Stimulated activated CD4-positive, alpha-beta T cell treated with anti-CD3 and anti-CD28 coated beads, Interleukin-2, amount 100 ng/mL, for 48 hours (primary cell): ENCODE measurements around the gene CYP2J2.
A peak's percentile ranks its signal among the peaks of the same experiment; 100 is the strongest.
"Not testable (repeated sequence)": the region's sequence is repeated elsewhere in the genome, so short reads cannot be mapped to it uniquely, and the experiment has no call there.

Source experiments
- DNase-seq, 2 donors: peaks; one replicate each; pipeline ENCODE4 v3.0.0-alpha.2; 2020

The CYP2J2 gene

DNA sequence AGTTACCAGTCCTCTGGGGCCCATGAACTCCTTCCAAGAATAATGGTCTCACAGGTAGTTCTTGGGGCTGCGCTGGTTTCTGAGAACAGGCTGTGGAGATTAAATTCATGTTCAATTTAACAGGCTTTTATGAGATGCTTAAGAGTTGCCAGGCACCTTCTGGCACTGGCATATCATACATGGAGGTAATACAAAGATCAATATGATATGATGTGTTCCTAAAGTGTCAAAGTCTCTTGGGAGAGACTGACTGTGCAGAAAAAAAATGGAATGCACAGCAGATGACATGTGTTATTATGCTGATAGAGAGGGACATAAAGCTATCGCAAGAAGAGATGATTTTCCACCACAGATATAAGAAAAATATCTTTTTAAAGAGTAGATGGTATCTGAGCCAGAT, 6.8 kb downstream of the CYP2J2 start:
- DNase-seq, result no peak

- DNase-seq, result no peak
Observed at GRCh38 chr1:59917785-59918180, 8.8 kb downstream of the CYP2J2 start.

GRCh38 chr1:59917026-59917784, 9.4 kb downstream of the CYP2J2 start:
- no peak for DNase-seq

DNA sequence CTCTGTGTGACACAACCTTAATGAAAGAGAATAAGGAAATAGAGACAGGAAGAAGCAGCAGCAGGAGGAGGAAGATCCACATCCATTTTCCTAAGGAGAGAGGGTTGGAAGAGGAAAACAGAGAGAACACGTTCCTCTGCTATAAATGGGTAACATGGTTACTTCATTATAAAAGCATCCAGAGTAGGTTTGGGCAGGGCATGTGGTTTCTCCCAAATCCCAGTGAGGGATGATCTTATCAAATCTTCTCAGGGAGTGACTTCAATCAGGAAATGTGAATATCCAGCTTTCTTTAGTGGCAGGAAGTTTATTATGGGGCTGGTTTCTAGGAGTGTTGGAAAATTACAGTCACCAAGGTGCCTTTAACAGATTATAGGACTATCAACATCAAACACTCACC, 11.1 kb downstream of the CYP2J2 start:
- DNase-seq, result no peak

GRCh38 chr1:59914791-59915286, 11.7 kb downstream of the CYP2J2 start:
- not testable (repeated sequence) for DNase-seq

DNA sequence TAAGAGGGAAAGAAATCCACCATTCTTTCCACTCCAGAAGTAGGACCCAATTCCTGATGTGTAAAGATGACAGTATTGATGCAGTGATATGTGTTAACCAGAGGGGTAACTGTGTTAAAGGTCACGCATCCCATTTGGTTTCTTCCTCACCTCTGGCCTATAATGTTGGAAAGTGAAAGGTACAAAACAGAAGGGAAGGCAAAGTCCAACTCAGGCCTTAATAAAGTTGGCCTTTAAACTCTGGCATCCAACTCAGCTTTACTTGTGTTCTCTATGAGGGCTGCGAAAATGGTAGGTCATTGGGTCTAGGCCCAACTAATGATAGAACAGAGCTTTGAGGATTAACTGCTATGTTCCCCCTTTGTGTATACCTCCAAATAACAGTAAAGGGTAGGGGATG, 17.9 kb downstream of the CYP2J2 start:
- no peak for DNase-seq

DNA sequence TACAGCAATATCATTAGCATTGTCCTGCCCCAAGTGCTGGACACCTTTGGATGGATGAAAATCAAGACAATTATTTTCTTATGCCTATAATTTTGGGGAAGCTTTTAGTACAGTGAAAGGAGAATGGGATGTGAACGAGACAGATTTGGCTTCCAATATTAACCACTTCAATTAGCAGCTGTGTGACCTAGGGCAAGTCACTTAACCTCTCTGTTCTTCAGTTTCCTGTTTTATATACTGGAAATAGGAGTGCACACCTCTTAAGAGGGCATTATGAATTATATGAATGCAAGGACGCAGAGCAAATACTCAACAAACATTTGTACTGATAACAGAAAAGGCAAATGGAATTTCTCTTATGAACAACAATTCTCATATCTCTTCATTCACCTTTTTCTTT, 18.5 kb downstream of the CYP2J2 start:
- no peak for DNase-seq

- no peak for DNase-seq
Observed at GRCh38 chr1:59906931-59907330, 19.6 kb downstream of the CYP2J2 start.

DNA sequence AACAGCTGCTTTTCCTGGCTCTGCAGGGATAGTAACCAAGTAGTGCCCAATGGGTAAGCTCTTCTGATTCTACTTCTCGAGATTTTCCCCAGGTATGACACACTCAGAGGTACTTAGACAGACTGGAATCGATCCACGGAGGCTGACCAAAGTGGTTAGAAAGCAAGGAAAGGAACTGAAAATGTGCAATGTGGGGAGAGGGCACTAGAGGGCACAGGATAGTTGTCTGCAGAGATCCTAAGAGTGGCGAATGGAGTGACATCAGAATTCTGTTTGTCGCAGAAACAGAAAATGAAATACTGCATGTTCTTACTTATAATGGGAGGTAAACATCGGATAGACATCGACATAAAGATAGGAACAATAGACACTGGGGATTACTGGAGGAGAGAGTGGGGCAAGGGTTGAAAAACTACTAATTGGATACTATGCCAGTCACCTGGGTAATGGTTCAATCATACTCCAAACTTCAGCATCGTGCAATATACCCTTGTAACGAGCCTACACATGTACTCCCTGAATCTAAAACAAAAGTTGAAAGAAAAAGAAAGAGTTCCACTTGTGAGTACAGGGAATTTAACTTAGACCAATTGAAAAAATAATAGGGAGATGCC, 23.3 kb downstream of the CYP2J2 start:
- DNase-seq, result no peak

GRCh38 chr1:59901770-59902388, 24.7 kb downstream of the CYP2J2 start:
- no peak for DNase-seq

GRCh38 chr1:59900640-59901039, 25.9 kb downstream of the CYP2J2 start:
- DNase-seq, result no peak

DNA sequence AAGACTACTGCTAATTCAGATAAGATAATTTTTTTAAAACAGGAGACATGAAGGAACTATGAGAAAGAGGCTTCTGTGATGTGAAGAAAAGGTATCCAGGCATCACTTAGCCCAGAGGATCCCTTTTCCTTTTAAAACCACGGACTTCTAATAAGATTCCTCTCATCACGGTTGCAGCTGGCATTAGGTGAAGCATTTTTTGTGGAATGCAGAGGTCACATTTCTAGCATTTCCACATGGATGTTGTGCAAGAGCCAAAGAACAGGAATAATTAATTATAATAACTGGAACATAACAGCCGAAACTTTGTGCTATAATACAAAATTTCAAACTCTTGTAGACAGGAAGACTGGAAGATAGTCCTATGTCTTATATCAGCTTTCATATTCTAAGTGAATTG, 27.6 kb downstream of the CYP2J2 start:
- no peak for DNase-seq

DNA sequence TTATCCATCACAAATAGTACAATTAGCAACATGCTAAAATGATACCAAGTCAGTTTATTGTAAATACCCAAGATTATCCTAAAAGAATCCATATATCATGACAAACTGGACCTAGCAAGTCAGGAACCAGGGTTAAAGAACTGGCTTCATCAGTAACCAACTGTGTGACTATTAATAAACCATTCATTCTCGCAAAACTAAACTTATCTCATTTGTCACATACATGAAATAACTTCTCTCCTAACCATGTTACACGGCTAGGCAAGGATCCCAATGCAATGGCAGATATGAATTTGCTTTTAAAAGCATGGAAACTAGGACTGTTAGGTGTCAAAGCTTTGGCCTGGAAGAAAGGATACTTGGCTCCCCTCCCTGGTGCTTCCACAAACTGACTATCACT, 29.4 kb downstream of the CYP2J2 start:
- DNase-seq, result no peak

GRCh38 chr1:59892841-59893811, 33.4 kb downstream of the CYP2J2 start:
- no peak for DNase-seq

GRCh38 chr1:59885160-59885832, 41.3 kb downstream of the CYP2J2 start:
- no peak for DNase-seq

- DNase-seq, result no peak
Observed at GRCh38 chr1:59880735-59881134, 45.8 kb downstream of the CYP2J2 start.

- no peak for DNase-seq
Observed at GRCh38 chr1:59879996-59880505, 46.5 kb downstream of the CYP2J2 start.

GRCh38 chr1:59879574-59879973, 47.0 kb downstream of the CYP2J2 start:
- DNase-seq, result peak; percentile 33 to 49

- DNase-seq, result no peak
Observed at GRCh38 chr1:59878370-59878769, 48.2 kb downstream of the CYP2J2 start.

GRCh38 chr1:59877108-59877682, 49.4 kb downstream of the CYP2J2 start:
- DNase-seq, result no peak

DNA sequence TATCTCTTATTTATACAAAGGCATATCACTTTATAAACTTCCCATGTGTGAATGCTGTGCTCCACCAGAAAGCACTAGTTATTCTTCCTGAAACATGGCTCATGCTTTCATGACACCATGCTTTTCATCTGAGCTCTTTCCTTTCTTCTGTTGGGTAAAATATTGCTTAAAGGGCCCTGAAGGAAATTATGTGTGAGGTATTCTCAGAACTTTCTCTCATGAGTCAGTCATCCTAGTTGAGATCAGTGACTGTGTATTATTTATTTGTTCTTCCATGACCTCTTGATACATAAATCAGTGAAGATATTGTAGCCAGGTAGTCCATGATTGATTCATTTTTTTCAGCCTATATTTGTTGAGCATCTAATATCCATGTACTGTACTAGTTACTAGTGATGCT, 54.8 kb downstream of the CYP2J2 start:
- DNase-seq, result no peak

DNA sequence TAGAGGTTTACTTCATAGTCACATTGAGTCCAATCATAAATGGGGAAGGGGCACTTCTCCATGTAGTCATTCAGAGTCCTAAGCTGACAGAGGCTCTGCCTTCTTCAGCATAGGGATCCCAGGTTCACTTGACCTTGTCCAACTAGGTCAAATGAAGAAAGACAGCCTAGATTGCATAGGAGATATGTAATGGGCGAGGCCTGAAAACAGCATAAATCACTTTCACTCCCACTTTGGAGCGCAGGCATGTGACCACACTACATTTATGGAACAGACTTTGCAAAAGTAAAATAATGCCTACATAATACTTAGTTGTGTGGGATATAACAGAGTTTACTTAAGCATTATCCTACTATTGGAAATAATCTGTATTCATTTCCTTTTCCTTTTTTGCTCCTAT, 60.1 kb downstream of the CYP2J2 start:
- no peak for DNase-seq
